ENCODE results near the gene GCHFR. TPM values are rescaled to one million over a fixed set of nuclear protein-coding genes. Genes with fewer than 3 reads are reported as not detected.

The GCHFR gene
- total RNA-seq, 1 experiment from 2014 or later: 1.5 TPM

DNA sequence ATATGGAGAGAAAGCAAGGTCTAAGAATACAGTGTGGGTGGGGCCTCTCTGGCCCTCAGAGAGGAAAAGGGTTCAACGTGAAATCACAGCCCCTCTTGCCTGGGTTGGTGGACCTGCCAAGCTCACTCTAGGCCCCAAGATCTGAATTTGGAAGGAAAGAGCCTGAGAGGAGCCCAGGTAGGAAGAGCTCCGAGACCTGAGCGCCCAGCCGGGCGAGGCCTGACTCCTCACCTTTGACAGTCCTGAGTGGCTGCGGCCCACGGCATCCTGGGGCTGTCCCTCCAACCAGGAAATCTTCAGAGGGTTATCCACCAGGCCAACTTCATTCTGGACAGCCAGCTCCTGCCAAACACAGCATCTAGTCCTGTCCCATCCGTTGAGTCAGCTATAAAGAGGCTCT lies 9.6 kb downstream of the GCHFR start:
- RAD21 ChIA-PET (ENCODE audit: low non-redundant PET in 1 of 2, low total read pairs in 2 of 2, uncharacterized antibody in 2 of 2, unreplicated experiment in 2 of 2): no interaction called here
- Histone ChIP-seq H3K4me2 (ENCODE audit: low read length) (no peak overlapping the region), H3K27ac (ENCODE audit: low read depth, low read length) (no peak overlapping the region), H3K9me3 (ENCODE audit: control insufficient read depth in 1 of 2, insufficient read depth in 1 of 2, low read depth in 1 of 2, low read length in 2 of 2) (no peaks in the 10 kb centered on the region), H3K9me2 (ENCODE audit: insufficient read depth) (no peaks in the 10 kb centered on the region), H3K4me1 (ENCODE audit: control insufficient read depth in 1 of 2, insufficient read depth in 2 of 2, low read length in 2 of 2) (peaks cover 9 to 36% of the 10 kb centered on the region in 2 experiments), H2AFZ (ENCODE audit: low read depth, low read length, poor library complexity, severe bottlenecking) (no peak overlapping the region), H3K27me3 (ENCODE audit: insufficient read depth, low read length) (no peaks in the 10 kb centered on the region), H3K4me3 (replicated peaks in 1 of 2; ENCODE audit: low read depth in 1 of 2, low read length in 2 of 2) (no peak overlapping the region), H3K79me2 (ENCODE audit: insufficient read depth, low read length) (no peaks in the 10 kb centered on the region), H4K20me1 (ENCODE audit: insufficient read depth) (no peaks in the 10 kb centered on the region), H3K9ac (ENCODE audit: low read length) (no peak overlapping the region), H3K36me3 (ENCODE audit: control insufficient read depth in 1 of 2, insufficient read depth in 2 of 2, low read length in 2 of 2) (peaks cover 4 to 9% of the 10 kb centered on the region in 2 experiments; a peak in 2 of 4 replicates)
- CTCF ChIA-PET: interaction anchor here (1.4 kb wide), 1 partner anchor 9 kb away, joined by 3 read pairs; no protein-coding TSS in a partner anchor
- no peak for DNase-seq (ENCODE audit: low read depth, low spot score)
- TF ChIP-seq CBX3 (IDR thresholded peaks at IDR 0.05; ENCODE audit: low read depth) (no peak), YY1 (IDR thresholded peaks at IDR 0.05; ENCODE audit: extremely low read depth, insufficient replicate concordance, low read depth, low read length) (no peak)
- ATAC-seq: no peak
- POLR2A ChIA-PET: no interaction called here
- BruUV-seq (replicated peaks): no TSS peak
- intact Hi-C loops (cut with micrococcal nuclease): no loop called here

- DNase-seq (ENCODE audit: low read depth, low spot score) (no peak), ATAC-seq (no peak)
- Histone ChIP-seq H2AFZ (ENCODE audit: low read depth, low read length, poor library complexity, severe bottlenecking) (no peak overlapping the region), H3K9me3 (ENCODE audit: control insufficient read depth in 1 of 2, insufficient read depth in 1 of 2, low read depth in 1 of 2, low read length in 2 of 2) (no peaks in the 10 kb centered on the region), H3K4me1 (ENCODE audit: control insufficient read depth in 1 of 2, insufficient read depth in 2 of 2, low read length in 2 of 2) (peaks cover 9 to 32% of the 10 kb centered on the region in 2 experiments), H3K9me2 (ENCODE audit: insufficient read depth) (no peaks in the 10 kb centered on the region), H3K27ac (ENCODE audit: low read depth, low read length) (no peak overlapping the region), H4K20me1 (ENCODE audit: insufficient read depth) (no peaks in the 10 kb centered on the region), H3K79me2 (ENCODE audit: insufficient read depth, low read length) (no peaks in the 10 kb centered on the region), H3K4me3 (replicated peaks in 1 of 2; ENCODE audit: low read depth in 1 of 2, low read length in 2 of 2) (no peak overlapping the region), H3K27me3 (ENCODE audit: insufficient read depth, low read length) (no peaks in the 10 kb centered on the region), H3K36me3 (ENCODE audit: control insufficient read depth in 1 of 2, insufficient read depth in 2 of 2, low read length in 2 of 2) (peaks cover 5 to 10% of the 10 kb centered on the region in 2 experiments; a peak in 3 of 4 replicates), H3K4me2 (ENCODE audit: low read length) (no peak overlapping the region), H3K9ac (ENCODE audit: low read length) (no peak overlapping the region)
- ChIA-PET CTCF (no interaction called here), POLR2A (no interaction called here), RAD21 (ENCODE audit: low non-redundant PET in 1 of 2, low total read pairs in 2 of 2, uncharacterized antibody in 2 of 2, unreplicated experiment in 2 of 2) (no interaction called here)
- no TSS peak for BruUV-seq (replicated peaks)
- TF ChIP-seq FOSL1 (IDR thresholded peaks at IDR 0.05; ENCODE audit: low read depth): no peak
- no peak for TF ChIP-seq SIN3A (IDR thresholded peaks at IDR 0.05; ENCODE audit: low read depth)
- TF ChIP-seq EGR1 (IDR thresholded peaks at IDR 0.05; ENCODE audit: low read depth): no peak
- TF ChIP-seq, protein P1, sequence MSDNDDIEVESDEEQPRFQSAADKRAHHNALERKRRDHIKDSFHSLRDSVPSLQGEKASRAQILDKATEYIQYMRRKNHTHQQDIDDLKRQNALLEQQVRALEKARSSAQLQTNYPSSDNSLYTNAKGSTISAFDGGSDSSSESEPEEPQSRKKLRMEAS (IDR thresholded peaks at IDR 0.05): no peak
- TF ChIP-seq POLR2A (IDR thresholded peaks at IDR 0.05; ENCODE audit: borderline replicate concordance, extremely low read depth, insufficient read depth, insufficient read length): no peak
- TF ChIP-seq TCF7L2 (IDR thresholded peaks at IDR 0.05; ENCODE audit: borderline replicate concordance, extremely low read depth, insufficient read depth, insufficient read length): no peak
- TF ChIP-seq EZH2phosphoT487 (IDR thresholded peaks at IDR 0.05; ENCODE audit: borderline replicate concordance): no peak
- TF ChIP-seq, protein P2, sequence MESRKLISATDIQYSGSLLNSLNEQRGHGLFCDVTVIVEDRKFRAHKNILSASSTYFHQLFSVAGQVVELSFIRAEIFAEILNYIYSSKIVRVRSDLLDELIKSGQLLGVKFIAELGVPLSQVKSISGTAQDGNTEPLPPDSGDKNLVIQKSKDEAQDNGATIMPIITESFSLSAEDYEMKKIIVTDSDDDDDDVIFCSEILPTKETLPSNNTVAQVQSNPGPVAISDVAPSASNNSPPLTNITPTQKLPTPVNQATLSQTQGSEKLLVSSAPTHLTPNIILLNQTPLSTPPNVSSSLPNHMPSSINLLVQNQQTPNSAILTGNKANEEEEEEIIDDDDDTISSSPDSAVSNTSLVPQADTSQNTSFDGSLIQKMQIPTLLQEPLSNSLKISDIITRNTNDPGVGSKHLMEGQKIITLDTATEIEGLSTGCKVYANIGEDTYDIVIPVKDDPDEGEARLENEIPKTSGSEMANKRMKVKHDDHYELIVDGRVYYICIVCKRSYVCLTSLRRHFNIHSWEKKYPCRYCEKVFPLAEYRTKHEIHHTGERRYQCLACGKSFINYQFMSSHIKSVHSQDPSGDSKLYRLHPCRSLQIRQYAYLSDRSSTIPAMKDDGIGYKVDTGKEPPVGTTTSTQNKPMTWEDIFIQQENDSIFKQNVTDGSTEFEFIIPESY (IDR thresholded peaks at IDR 0.05; ENCODE audit: extremely low read depth, insufficient replicate concordance, low read length): no peak
- intact Hi-C loops (cut with micrococcal nuclease): no loop called here
These were observed 10.0 kb downstream of the GCHFR start for GRCh38 chr15:40773902-40774301.

Data from HCT116 (cell line).